Ascending aorta (tissue), 2 donors: Measurements from ENCODE around the gene DPEP2NB. TPM values are rescaled to one million over a fixed set of nuclear protein-coding genes. Genes with fewer than 3 reads are reported as not detected.
"Not testable (repeated sequence)": the region's sequence is repeated elsewhere in the genome, so short reads cannot be mapped to it uniquely, and the experiment has no call there.

Experiments used
- DNase-seq, 2 donors: peaks; one replicate each; pipeline ENCODE4 v3.0.0-alpha.2; 2019; ENCODE audit warnings: low spot score in 2 of 2
- H3K27ac ChIP-seq, 2 donors: fragments of 200-600 bp; sonication (generic); one replicate each; pipeline ENCODE4 v1.5.1; 2016 to 2017; ENCODE audit warnings: mild to moderate bottlenecking in 1 of 2
- H3K27me3 ChIP-seq: fragments of 200-600 bp; sonication (generic); one replicate; pipeline ENCODE4 v1.5.1; 2017
- H3K36me3 ChIP-seq, 2 donors: fragments of 200-600 bp; sonication (generic); one replicate each; pipeline ENCODE4 v1.5.1; 2016
- H3K4me1 ChIP-seq, 2 donors: fragments of 200-600 bp; sonication (generic); one replicate each; pipeline ENCODE4 v1.5.1; 2016 to 2017; ENCODE audit warnings: mild to moderate bottlenecking in 1 of 2
- H3K4me3 ChIP-seq, 2 donors: fragments of 200-600 bp; sonication (generic); one replicate each; pipeline ENCODE4 v1.5.1; 2016 to 2017; ENCODE audit warnings: mild to moderate bottlenecking in 1 of 2
- H3K9me3 ChIP-seq, 2 donors: fragments of 200-600 bp; sonication (generic); one replicate each; pipeline ENCODE4 v1.5.1; 2016
- intact Hi-C: fragments of 100-400 bp; cut with DNase I; formaldehyde crosslinking; loops from one replicate; pipeline ENCODE4 v1.15.1; 2023
- total RNA-seq: library from RNA; depleted of rRNA; stranded (reverse); fragments of >200 nt; gene quantifications from one replicate; pipeline ENCODE4 v1.1.0, GENCODE V29; 2016
- TF ChIP-seq, protein P1 (sequence below), 3 experiments: fragments of 200-600 bp in 2 of 3; fragments of 450-650 bp in 1 of 3; sonication (generic) in 2 of 3; IDR thresholded peaks; one replicate each; pipeline ENCODE4 v1.5.1; 2016 to 2019; ENCODE audit warnings: antibody characterized with exemption in 3 of 3, mild to moderate bottlenecking in 1 of 3, moderate library complexity in 1 of 3

The DPEP2NB gene
- total RNA-seq, 1 donor from 2014 or later: not detected

DNA sequence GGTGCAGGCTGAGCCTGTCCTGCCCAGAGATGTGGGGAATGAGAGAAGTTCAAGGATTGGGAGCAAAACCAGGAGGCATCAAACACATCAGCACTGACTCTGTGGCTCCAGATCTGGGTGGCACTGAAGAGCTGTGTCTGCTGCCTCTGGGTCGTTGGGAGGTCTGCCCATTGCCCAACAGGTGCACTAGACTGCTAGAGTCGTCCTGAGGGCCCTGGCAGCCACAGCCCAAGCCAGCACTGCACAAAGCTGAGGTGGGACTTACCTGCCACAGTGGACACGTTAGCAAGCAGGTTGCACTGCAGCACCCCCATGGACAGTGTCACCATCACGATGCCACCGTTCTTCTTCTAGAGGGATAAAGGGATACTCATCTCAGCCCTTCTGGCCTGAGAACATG lies 38.7 kb downstream of the DPEP2NB start:
- intact Hi-C loops: no loop called here
- TF ChIP-seq, protein P1, sequence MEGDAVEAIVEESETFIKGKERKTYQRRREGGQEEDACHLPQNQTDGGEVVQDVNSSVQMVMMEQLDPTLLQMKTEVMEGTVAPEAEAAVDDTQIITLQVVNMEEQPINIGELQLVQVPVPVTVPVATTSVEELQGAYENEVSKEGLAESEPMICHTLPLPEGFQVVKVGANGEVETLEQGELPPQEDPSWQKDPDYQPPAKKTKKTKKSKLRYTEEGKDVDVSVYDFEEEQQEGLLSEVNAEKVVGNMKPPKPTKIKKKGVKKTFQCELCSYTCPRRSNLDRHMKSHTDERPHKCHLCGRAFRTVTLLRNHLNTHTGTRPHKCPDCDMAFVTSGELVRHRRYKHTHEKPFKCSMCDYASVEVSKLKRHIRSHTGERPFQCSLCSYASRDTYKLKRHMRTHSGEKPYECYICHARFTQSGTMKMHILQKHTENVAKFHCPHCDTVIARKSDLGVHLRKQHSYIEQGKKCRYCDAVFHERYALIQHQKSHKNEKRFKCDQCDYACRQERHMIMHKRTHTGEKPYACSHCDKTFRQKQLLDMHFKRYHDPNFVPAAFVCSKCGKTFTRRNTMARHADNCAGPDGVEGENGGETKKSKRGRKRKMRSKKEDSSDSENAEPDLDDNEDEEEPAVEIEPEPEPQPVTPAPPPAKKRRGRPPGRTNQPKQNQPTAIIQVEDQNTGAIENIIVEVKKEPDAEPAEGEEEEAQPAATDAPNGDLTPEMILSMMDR (IDR thresholded peaks at IDR 0.05): no peak

DNA sequence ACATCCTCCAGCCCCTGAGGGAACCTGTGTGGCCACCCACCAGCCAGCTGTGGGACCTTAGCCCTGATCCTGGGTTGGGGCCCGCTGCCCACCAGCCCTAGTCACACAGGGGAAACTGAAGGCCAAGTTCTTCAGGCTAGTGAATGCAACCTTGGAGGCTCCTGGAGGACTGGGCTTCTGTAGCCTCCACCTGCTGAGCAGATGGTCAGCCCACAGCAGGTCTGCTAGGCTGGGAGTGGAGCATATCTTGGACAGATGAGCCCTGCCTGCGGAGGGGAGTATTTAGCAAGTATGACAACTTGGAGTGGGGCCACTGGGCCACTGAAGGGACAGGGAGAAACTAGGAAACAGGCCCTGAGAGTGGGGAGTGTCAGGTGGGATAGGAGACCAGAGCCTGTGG lies 39.5 kb downstream of the DPEP2NB start:
- Histone ChIP-seq H3K4me1 (no peaks in the 10 kb centered on the region), H3K4me3 (no peak overlapping the region), H3K27ac (no peak overlapping the region), H3K36me3 (no peaks in the 10 kb centered on the region), H3K27me3 (no peaks in the 10 kb centered on the region), H3K9me3 (no peaks in the 10 kb centered on the region)
- no peak for DNase-seq
- intact Hi-C loops: no loop called here
- TF ChIP-seq, protein P1 (IDR thresholded peaks at IDR 0.05): no peak

More for the DNA sequence above, 38.7 kb downstream of the DPEP2NB start:
- Histone ChIP-seq H3K36me3 (no peaks in the 10 kb centered on the region), H3K27ac (no peak overlapping the region), H3K4me3 (no peak overlapping the region), H3K4me1 (no peaks in the 10 kb centered on the region), H3K27me3 (no peaks in the 10 kb centered on the region), H3K9me3 (no peaks in the 10 kb centered on the region)
- no peak for DNase-seq

DNA sequence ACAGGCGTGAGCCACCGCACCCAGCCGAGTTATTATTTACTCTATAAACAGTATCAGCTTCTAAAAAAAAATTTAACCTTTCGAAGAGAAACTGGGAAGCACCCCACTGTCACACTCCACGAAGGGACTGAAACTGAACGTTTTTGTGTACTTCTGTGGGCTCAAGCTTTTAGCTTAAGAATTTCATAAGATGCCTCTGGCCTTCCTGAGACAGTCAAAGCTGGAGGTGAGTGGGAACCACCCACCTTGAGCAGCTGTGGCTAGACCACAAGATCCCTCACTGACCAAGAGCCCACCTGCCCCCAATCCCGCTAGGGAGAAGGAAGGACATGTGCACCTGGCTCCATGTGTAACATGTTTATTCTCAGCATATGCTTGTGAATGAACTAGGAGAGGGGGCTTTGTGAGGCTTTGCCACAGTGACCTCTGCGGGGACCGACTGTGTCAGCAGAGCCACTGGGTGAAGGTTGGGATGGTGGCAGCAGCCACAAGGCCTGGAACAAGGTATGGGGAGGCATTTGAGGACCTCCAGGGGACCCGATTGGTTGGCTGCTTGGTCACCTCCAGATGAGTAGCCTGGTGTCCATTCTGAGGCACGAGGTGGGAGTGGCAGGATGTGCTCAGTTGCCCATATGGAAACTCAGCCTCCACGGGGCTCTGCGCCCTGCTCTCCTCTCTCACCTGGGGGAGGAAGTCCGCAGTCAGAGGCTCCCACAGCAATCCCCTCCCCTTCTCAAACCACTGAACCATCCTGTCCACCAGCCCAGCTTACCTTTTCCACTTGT lies 40.2 kb downstream of the DPEP2NB start:
- Histone ChIP-seq H3K27ac (no peak overlapping the region), H3K27me3 (no peaks in the 10 kb centered on the region), H3K4me3 (no peak overlapping the region), H3K36me3 (no peaks in the 10 kb centered on the region), H3K9me3 (no peaks in the 10 kb centered on the region), H3K4me1 (no peaks in the 10 kb centered on the region)
- DNase-seq: no peak
- TF ChIP-seq, protein P1 (IDR thresholded peaks at IDR 0.05): no peak
- intact Hi-C loops: no loop called here

DNA sequence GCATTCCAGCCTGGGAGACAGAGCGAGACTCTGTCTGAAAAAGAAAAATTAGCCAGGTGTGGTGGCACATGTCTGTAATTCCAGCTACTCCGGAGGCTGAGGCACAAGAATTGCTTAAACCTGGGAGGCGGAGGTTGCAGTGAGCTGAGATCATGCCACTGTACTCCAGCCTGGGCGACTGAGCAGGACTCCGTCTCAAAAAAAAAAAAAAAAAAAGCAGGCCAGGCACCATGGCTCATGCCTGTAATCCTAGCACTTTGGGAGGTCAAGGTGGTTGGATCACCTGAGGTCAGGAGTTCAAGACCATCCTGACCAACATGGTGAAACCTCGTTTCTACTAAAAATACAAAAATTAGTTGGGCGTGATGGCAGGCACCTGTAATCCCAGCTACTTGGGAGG lies 43.4 kb downstream of the DPEP2NB start:
- H3K36me3 ChIP-seq: not testable (repeated sequence)

DNA sequence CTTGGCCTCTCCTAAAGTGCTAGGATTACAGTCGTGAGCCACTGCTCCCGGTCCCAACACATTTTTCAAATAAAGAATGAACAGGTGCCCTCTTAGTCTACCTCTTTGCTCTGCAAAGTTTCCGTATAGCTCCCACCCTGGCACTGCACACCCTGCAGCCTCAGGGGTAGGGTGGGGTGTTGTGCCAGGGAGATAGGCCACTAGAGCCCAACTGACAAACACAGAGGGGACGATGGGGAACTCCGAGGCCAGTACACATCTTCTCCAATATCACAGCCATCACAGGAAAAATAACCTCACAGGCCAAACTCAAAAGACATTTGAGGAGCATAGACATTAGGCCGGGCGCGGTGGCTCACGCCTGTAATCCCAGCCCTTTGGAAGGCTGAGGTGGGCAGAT lies 44.6 kb downstream of the DPEP2NB start:
- Histone ChIP-seq H3K27me3 (no peaks in the 10 kb centered on the region), H3K9me3 (no peaks in the 10 kb centered on the region), H3K36me3 (no peaks in the 10 kb centered on the region), H3K27ac (no peak overlapping the region), H3K4me3 (no peak overlapping the region), H3K4me1 (peaks cover 7 to 15% of the 10 kb centered on the region in 2 donors)
- TF ChIP-seq, protein P1 (IDR thresholded peaks at IDR 0.05): no peak
- DNase-seq: no peak
- intact Hi-C loops: no loop called here

More for the DNA sequence above, 43.4 kb downstream of the DPEP2NB start:
- DNase-seq, H3K27ac ChIP-seq, intact Hi-C loops, H3K27me3 ChIP-seq, H3K9me3 ChIP-seq, H3K4me3 ChIP-seq, H3K4me1 ChIP-seq: not testable (repeated sequence)

DNA sequence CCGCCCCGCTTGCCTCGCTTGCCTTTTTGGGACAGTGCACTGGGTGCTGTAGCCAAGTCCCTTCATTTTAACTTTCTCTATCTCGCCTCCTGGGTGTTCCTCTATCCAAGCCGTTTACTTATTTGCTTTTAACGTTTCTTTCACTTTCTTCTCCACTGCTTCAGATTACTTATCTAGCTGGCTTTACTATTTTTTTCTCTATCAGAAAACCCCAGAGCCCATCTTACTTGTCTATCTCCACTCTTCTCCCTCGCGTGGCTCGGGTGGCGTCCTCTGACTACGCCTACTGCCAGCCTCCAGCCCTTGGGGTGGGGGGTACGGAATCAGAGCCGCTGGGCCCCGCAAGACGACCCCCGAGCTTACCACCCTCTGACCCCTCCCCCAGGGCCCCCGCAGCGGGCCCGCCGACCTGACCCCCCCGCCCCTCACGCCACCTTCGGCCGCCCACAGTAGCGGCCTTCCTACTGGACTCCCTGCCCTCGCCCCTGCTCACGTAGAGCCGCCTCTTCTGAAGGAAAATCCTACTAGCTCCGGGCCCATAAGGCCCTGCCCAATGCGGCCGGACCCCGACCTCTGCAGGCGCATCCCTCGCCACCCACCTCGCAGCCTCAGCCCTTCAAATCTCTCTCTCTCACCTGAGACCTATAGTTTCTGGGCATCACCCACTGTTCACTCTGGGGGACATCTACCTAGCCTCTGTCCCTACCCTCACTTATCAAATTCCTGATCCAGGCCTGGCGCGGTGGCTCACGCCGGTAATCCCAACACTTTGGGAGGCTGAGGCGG lies 46.3 kb downstream of the DPEP2NB start:
- TF ChIP-seq, protein P1 (IDR thresholded peaks at IDR 0.05): no peak
- intact Hi-C loops: loop anchor here (2.0 to 10.0 kb wide), 4 partner anchors 23 to 445 kb away; partner anchors contain the start of genes DDX28, DUS2, ESRP2 and RIPOR1
- Histone ChIP-seq H3K9me3 (no peaks in the 10 kb centered on the region), H3K36me3 (no peaks in the 10 kb centered on the region), H3K27me3 (no peaks in the 10 kb centered on the region), H3K27ac (peak overlapping the region; percentile 94 to 98), H3K4me3 (peak overlapping the region; percentile 79 to 83), H3K4me1 (peaks cover 11 to 32% of the 10 kb centered on the region in 2 donors)
- DNase-seq: no peak
